Ishikawa (cell line): ENCODE results near the gene MORC3.

Source experiments
- CEBPB ChIP-seq: IDR thresholded peaks from 2 replicates; pipeline ENCODE4 v1.6.1; 2012
- CREB1 ChIP-seq: IDR thresholded peaks from 2 replicates; pipeline ENCODE4 v1.6.1; 2012; ENCODE audit warnings: low read depth
- EGR1 ChIP-seq: IDR thresholded peaks from 2 replicates; pipeline ENCODE4 v1.6.1; 2012
- EP300 ChIP-seq: IDR thresholded peaks from 2 replicates; pipeline ENCODE4 v1.6.1; 2012; ENCODE audit warnings: borderline replicate concordance
- FOXM1 ChIP-seq: IDR thresholded peaks from 2 replicates; pipeline ENCODE4 v1.6.1; 2012; ENCODE audit warnings: low read depth, borderline replicate concordance
- NFIC ChIP-seq: IDR thresholded peaks from 2 replicates; pipeline ENCODE4 v1.6.1; 2012
- RAD21 ChIP-seq: IDR thresholded peaks from 2 replicates; pipeline ENCODE4 v1.6.1; 2012; ENCODE audit warnings: low read depth
- TAF1 ChIP-seq: IDR thresholded peaks from 2 replicates; pipeline ENCODE4 v1.6.1; 2012; ENCODE audit warnings: low read depth, mild to moderate bottlenecking
- TCF12 ChIP-seq: IDR thresholded peaks from 2 replicates; pipeline ENCODE4 v1.6.1; 2012; ENCODE audit warnings: low read depth
- TEAD4 ChIP-seq: IDR thresholded peaks from 2 replicates; pipeline ENCODE4 v1.6.1; 2012
- YY1 ChIP-seq: IDR thresholded peaks from 2 replicates; pipeline ENCODE4 v1.6.1; 2012; ENCODE audit warnings: low read depth
- ZBTB7A ChIP-seq: IDR thresholded peaks from 2 replicates; pipeline ENCODE4 v1.6.1; 2012; ENCODE audit warnings: low read depth
- TF ChIP-seq, protein P1 (sequence below): IDR thresholded peaks from 2 replicates; pipeline ENCODE4 v1.6.1; 2012
- TF ChIP-seq, protein P2 (sequence below): IDR thresholded peaks from 2 replicates; pipeline ENCODE4 v1.6.1; 2012; ENCODE audit warnings: low read depth, mild to moderate bottlenecking
- TF ChIP-seq, protein P3 (sequence below): IDR thresholded peaks from 2 replicates; pipeline ENCODE4 v1.6.1; 2012

MORC3 gene

GRCh38 chr21:36422279-36423098, 102.5 kb downstream of the MORC3 start:
- TF ChIP-seq, protein P1, sequence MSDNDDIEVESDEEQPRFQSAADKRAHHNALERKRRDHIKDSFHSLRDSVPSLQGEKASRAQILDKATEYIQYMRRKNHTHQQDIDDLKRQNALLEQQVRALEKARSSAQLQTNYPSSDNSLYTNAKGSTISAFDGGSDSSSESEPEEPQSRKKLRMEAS, result no peak
- peak; percentile 60 for TF ChIP-seq RAD21

GRCh38 chr21:36423771-36424433, 103.9 kb downstream of the MORC3 start:
- TF ChIP-seq TAF1 (no peak), FOXM1 (no peak), CREB1 (no peak), TEAD4 (no peak), CEBPB (no peak), NFIC (no peak), RAD21 (no peak), ZBTB7A (no peak), YY1 (no peak), EGR1 (no peak), TCF12 (no peak), EP300 (no peak)
- TF ChIP-seq, protein P2, sequence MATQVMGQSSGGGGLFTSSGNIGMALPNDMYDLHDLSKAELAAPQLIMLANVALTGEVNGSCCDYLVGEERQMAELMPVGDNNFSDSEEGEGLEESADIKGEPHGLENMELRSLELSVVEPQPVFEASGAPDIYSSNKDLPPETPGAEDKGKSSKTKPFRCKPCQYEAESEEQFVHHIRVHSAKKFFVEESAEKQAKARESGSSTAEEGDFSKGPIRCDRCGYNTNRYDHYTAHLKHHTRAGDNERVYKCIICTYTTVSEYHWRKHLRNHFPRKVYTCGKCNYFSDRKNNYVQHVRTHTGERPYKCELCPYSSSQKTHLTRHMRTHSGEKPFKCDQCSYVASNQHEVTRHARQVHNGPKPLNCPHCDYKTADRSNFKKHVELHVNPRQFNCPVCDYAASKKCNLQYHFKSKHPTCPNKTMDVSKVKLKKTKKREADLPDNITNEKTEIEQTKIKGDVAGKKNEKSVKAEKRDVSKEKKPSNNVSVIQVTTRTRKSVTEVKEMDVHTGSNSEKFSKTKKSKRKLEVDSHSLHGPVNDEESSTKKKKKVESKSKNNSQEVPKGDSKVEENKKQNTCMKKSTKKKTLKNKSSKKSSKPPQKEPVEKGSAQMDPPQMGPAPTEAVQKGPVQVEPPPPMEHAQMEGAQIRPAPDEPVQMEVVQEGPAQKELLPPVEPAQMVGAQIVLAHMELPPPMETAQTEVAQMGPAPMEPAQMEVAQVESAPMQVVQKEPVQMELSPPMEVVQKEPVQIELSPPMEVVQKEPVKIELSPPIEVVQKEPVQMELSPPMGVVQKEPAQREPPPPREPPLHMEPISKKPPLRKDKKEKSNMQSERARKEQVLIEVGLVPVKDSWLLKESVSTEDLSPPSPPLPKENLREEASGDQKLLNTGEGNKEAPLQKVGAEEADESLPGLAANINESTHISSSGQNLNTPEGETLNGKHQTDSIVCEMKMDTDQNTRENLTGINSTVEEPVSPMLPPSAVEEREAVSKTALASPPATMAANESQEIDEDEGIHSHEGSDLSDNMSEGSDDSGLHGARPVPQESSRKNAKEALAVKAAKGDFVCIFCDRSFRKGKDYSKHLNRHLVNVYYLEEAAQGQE, result no peak
- TF ChIP-seq, protein P1, result no peak
- TF ChIP-seq, protein P3, sequence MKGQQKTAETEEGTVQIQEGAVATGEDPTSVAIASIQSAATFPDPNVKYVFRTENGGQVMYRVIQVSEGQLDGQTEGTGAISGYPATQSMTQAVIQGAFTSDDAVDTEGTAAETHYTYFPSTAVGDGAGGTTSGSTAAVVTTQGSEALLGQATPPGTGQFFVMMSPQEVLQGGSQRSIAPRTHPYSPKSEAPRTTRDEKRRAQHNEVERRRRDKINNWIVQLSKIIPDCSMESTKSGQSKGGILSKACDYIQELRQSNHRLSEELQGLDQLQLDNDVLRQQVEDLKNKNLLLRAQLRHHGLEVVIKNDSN, result no peak

- TF ChIP-seq, protein P3, result no peak
- TF ChIP-seq NFIC (no peak), FOXM1 (no peak), CREB1 (no peak), TEAD4 (no peak), RAD21 (no peak), TCF12 (no peak), TAF1 (no peak), YY1 (no peak), CEBPB (no peak), ZBTB7A (no peak), EGR1 (no peak), EP300 (no peak)
- TF ChIP-seq, protein P1, result no peak
- TF ChIP-seq, protein P2, result no peak
Observed at GRCh38 chr21:36424592-36424991, 104.6 kb downstream of the MORC3 start.

- no peak for TF ChIP-seq YY1
- no peak for TF ChIP-seq NFIC
- no peak for TF ChIP-seq ZBTB7A
- TF ChIP-seq RAD21, result no peak
- TF ChIP-seq EGR1, result no peak
Observed at GRCh38 chr21:36425286-36425685, 105.3 kb downstream of the MORC3 start.
